Fibroblast of lung (primary cell): ENCODE measurements around the gene PSMD11. TPM values are rescaled to one million over a fixed set of nuclear protein-coding genes. Genes with fewer than 3 reads are reported as not detected.

ENCODE experiments used
- DNase-seq, 2 donors: peaks; one replicate each; pipeline versions ENCODE4 v3.0.0 to v3.0.0-alpha.2; 2010; ENCODE audit warnings: low read depth in 2 of 2
- H2AFZ ChIP-seq: 2 replicates; pipeline ENCODE4 v1.5.1; 2012; ENCODE audit warnings: low read length, control low read depth, inconsistent platforms
- H3K27ac ChIP-seq: 2 replicates; pipeline ENCODE4 v1.5.1; 2011; ENCODE audit warnings: low read length, control low read depth; ENCODE audit not compliant: insufficient read depth
- H3K27me3 ChIP-seq: 2 replicates; pipeline ENCODE4 v1.5.1; 2011; ENCODE audit warnings: mild to moderate bottlenecking, low read length; ENCODE audit not compliant: control insufficient read depth, insufficient read depth
- H3K36me3 ChIP-seq: 2 replicates; pipeline ENCODE4 v1.5.1; 2011; ENCODE audit warnings: low read length; ENCODE audit not compliant: control insufficient read depth, insufficient read depth
- H3K4me1 ChIP-seq: 2 replicates; pipeline ENCODE4 v1.5.1; 2011; ENCODE audit warnings: low read length; ENCODE audit not compliant: control insufficient read depth, insufficient read depth; ENCODE audit errors: extremely low read depth
- H3K4me2 ChIP-seq: 2 replicates; pipeline ENCODE4 v1.5.1; 2011; ENCODE audit warnings: low read length, control low read depth; ENCODE audit not compliant: insufficient read depth; ENCODE audit errors: extremely low read depth
- H3K4me3 ChIP-seq, 4 experiments: fragments of 200-600 bp in 1 of 4; sonication (generic) in 1 of 4; replicated peaks in 1 of 4; 2 replicates each; pipeline ENCODE4 v1.5.1; 2011 to 2016; ENCODE audit warnings: low read length in 4 of 4, low read depth in 3 of 4, mild to moderate bottlenecking in 3 of 4, control low read depth in 2 of 4, inconsistent platforms in 1 of 4, mixed read lengths in 1 of 4; ENCODE audit not compliant: insufficient read depth in 1 of 4; ENCODE audit errors: control extremely low read depth in 1 of 4
- H3K79me2 ChIP-seq: 2 replicates; pipeline ENCODE4 v1.5.1; 2012; ENCODE audit warnings: mild to moderate bottlenecking, low read length, inconsistent platforms; ENCODE audit not compliant: control insufficient read depth, insufficient read depth
- H3K9ac ChIP-seq: 2 replicates; pipeline ENCODE4 v1.5.1; 2011; ENCODE audit warnings: mild to moderate bottlenecking, low read length, control low read depth; ENCODE audit not compliant: insufficient read depth
- H3K9me3 ChIP-seq: 2 replicates; pipeline ENCODE4 v1.5.1; 2012; ENCODE audit warnings: low read depth, low read length; ENCODE audit not compliant: control insufficient read depth, insufficient read depth
- H4K20me1 ChIP-seq: 2 replicates; pipeline ENCODE4 v1.5.1; 2011; ENCODE audit warnings: low read length; ENCODE audit not compliant: control insufficient read depth, insufficient read depth; ENCODE audit errors: extremely low read depth
- EZH2 ChIP-seq: IDR thresholded peaks from 2 replicates; pipeline ENCODE4 v1.5.1; 2012; ENCODE audit warnings: low read length, control low read depth, mild to moderate bottlenecking; ENCODE audit errors: missing control alignments
- polyA plus RNA-seq, 2 donors: library from polyadenylated mRNA; depleted of rRNA in 1 of 2; stranded (reverse) in 1 of 2; unstranded in 1 of 2; fragments of >200 nt; gene quantifications; 2 replicates each; pipeline ENCODE4 v1.2.1, GENCODE V29; 2011 to 2012; ENCODE audit warnings: missing spikeins in 1 of 2
- total RNA-seq: library from RNA; depleted of rRNA; stranded (reverse); fragments of >200 nt; gene quantifications from 2 replicates; pipeline ENCODE4 v1.2.1, GENCODE V29; 2014
- TF ChIP-seq, protein P1 (sequence below), 2 donors: IDR thresholded peaks in 1 of 2; conservative IDR thresholded peaks in 1 of 2; 1 replicate in 1 of 2; 2 replicates in 1 of 2; pipeline ENCODE4 v1.5.1; 2011 to 2012; ENCODE audit warnings: low read length in 2 of 2, control low read depth in 1 of 2, inconsistent platforms in 1 of 2, low read depth in 1 of 2, mild to moderate bottlenecking in 1 of 2

Gene PSMD11
- total and polyA plus RNA-seq, 2 donors (not counting 1 experiment from before 2014, with no cell fraction given), result 74.1 to 77.9 TPM

DNA sequence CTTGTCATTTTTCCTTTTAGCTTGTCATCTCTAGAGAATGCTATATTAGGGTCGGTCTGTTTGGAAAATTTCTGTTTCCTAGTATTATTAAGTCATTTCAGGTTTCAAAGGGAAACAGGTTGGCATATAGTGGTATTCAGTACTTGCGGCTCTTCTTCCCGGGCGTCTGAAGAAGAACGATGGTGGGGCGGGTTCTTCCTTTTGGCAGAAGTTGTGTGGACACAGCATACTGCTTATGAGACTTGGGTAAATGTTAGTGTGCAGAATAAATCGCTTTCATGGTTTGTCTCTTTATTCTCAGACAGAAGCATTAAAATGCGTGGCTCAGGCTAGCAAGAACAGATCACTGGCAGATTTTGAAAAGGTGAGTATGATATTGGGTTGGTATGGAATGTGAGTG is 32.9 kb downstream of the PSMD11 start:
- Histone ChIP-seq H3K9me3 (no peaks in the 10 kb centered on the region), H3K27ac (no peak overlapping the region), H3K79me2 (no peaks in the 10 kb centered on the region), H3K36me3 (peaks cover 31% of the 10 kb centered on the region), H2AFZ (no peak overlapping the region), H4K20me1 (no peaks in the 10 kb centered on the region), H3K27me3 (no peaks in the 10 kb centered on the region), H3K4me3 (no peak overlapping the region), H3K4me1 (no peaks in the 10 kb centered on the region), H3K9ac (no peak overlapping the region), H3K4me2 (no peak overlapping the region)
- TF ChIP-seq, protein P1, sequence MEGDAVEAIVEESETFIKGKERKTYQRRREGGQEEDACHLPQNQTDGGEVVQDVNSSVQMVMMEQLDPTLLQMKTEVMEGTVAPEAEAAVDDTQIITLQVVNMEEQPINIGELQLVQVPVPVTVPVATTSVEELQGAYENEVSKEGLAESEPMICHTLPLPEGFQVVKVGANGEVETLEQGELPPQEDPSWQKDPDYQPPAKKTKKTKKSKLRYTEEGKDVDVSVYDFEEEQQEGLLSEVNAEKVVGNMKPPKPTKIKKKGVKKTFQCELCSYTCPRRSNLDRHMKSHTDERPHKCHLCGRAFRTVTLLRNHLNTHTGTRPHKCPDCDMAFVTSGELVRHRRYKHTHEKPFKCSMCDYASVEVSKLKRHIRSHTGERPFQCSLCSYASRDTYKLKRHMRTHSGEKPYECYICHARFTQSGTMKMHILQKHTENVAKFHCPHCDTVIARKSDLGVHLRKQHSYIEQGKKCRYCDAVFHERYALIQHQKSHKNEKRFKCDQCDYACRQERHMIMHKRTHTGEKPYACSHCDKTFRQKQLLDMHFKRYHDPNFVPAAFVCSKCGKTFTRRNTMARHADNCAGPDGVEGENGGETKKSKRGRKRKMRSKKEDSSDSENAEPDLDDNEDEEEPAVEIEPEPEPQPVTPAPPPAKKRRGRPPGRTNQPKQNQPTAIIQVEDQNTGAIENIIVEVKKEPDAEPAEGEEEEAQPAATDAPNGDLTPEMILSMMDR (conservative IDR thresholded peaks at IDR 0.05 in 1 of 2, IDR thresholded peaks at IDR 0.05 in 1 of 2; ENCODE audit: low read depth in 1 of 2, low read length in 2 of 2), result no peak
- TF ChIP-seq EZH2, result no peak
- no peak for DNase-seq

DNA sequence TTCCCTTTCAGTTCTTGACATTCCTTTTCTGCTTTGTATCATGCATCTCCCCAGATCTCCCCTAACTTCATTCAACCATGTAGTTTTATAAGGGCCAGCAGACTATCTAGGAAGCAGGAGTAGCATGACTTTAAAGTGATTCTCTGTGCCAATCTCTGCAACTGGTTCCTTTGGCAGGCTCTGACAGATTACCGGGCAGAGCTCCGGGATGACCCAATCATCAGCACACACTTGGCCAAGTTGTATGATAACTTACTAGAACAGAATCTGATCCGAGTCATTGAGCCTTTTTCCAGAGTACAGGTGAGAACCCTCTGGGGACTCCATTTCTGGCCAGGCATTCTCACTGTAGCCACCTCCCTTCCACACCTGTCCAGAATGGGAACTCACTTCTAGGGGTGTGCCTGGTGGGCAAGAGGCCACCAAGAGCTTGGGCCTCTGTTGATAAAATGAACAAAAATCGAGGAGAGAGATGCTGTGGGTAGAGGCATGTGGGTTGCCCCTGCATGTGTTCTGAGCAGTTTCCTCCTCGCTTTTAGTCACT is 34.8 kb downstream of the PSMD11 start:
- Histone ChIP-seq H3K27me3 (no peaks in the 10 kb centered on the region), H4K20me1 (no peaks in the 10 kb centered on the region), H3K4me1 (peaks cover 2% of the 10 kb centered on the region), H3K9ac (no peak overlapping the region), H3K4me3 (no peak overlapping the region), H3K36me3 (peaks cover 28% of the 10 kb centered on the region), H3K27ac (no peak overlapping the region), H3K9me3 (no peaks in the 10 kb centered on the region), H2AFZ (no peak overlapping the region), H3K79me2 (no peaks in the 10 kb centered on the region), H3K4me2 (no peak overlapping the region)
- no peak for TF ChIP-seq EZH2
- TF ChIP-seq, protein P1 (conservative IDR thresholded peaks at IDR 0.05 in 1 of 2, IDR thresholded peaks at IDR 0.05 in 1 of 2; ENCODE audit: low read depth in 1 of 2, low read length in 2 of 2), result no peak
- no peak for DNase-seq

GRCh38 chr17:32481193-32481592 is 36.9 kb downstream of the PSMD11 start:
- Histone ChIP-seq H3K9ac (no peak overlapping the region), H3K27ac (no peak overlapping the region), H3K4me2 (no peak overlapping the region), H3K36me3 (peaks cover 23% of the 10 kb centered on the region), H3K9me3 (no peaks in the 10 kb centered on the region), H3K79me2 (no peaks in the 10 kb centered on the region), H3K27me3 (no peaks in the 10 kb centered on the region), H4K20me1 (no peaks in the 10 kb centered on the region), H2AFZ (no peak overlapping the region), H3K4me3 (no peak overlapping the region), H3K4me1 (peaks cover 5% of the 10 kb centered on the region)
- no peak for TF ChIP-seq EZH2
- TF ChIP-seq, protein P1 (conservative IDR thresholded peaks at IDR 0.05 in 1 of 2, IDR thresholded peaks at IDR 0.05 in 1 of 2; ENCODE audit: low read depth in 1 of 2, low read length in 2 of 2), result no peak
- no peak for DNase-seq
